ENCODE data around the gene WNK3. TPM values are rescaled to one million over a fixed set of nuclear protein-coding genes. Genes with fewer than 3 reads are reported as not detected.

Gene WNK3
- total RNA-seq, 4 donors from 2014 or later: 0.27 to 1.9 (median 0.64) TPM

GRCh38 chrX:54320067-54320466 is 37.8 kb downstream of the WNK3 start:
- WGBS, 2 donors (ENCODE audit: low coverage in 1 of 2): 29 to 47% methylated on average over 1 of the region's 1 CpG
- no peaks in the 10 kb centered on the region for H3K4me1 ChIP-seq
- H3K4me3 ChIP-seq: no peak overlapping the region
- H3K27me3 ChIP-seq: no peaks in the 10 kb centered on the region
- H3K9me3 ChIP-seq: no peaks in the 10 kb centered on the region
- intact Hi-C loops (cut with DNase I; ENCODE audit: low total_unique reads): no loop called here
- H3K36me3 ChIP-seq: no peaks in the 10 kb centered on the region
- in situ Hi-C loops (cut with MboI; ENCODE audit: low pct_ligation_motif_present in 1 of 4, low pct_unique_long_range_greater_than_20kb in 1 of 4, low sequenced_read_pairs in 3 of 4): no loop called here
- no peak overlapping the region for H3K27ac ChIP-seq
- DNase-seq: no peak
- TF ChIP-seq EP300 (IDR thresholded peaks at IDR 0.05; ENCODE audit: low read depth) (no peak), POLR2AphosphoS5 (IDR thresholded peaks at IDR 0.05) (no peak)

GRCh38 chrX:54306379-54306778 is 51.5 kb downstream of the WNK3 start:
- 79 to 100% methylated on average over 1 to 2 of the region's 2 CpGs for WGBS, 2 donors (ENCODE audit: low coverage in 1 of 2)
- no peak overlapping the region for H3K4me3 ChIP-seq
- no peak for TF ChIP-seq CTCF (IDR thresholded peaks at IDR 0.05)
- no peak for TF ChIP-seq POLR2AphosphoS5 (IDR thresholded peaks at IDR 0.05)
- no peak for TF ChIP-seq EP300 (IDR thresholded peaks at IDR 0.05; ENCODE audit: low read depth)
- no peak for TF ChIP-seq POLR2A (IDR thresholded peaks at IDR 0.05)
- intact Hi-C loops (cut with DNase I; ENCODE audit: low total_unique reads): no loop called here
- H3K4me1 ChIP-seq: no peaks in the 10 kb centered on the region
- no peak overlapping the region for H3K27ac ChIP-seq
- no peaks in the 10 kb centered on the region for H3K36me3 ChIP-seq
- H3K9me3 ChIP-seq: no peaks in the 10 kb centered on the region
- in situ Hi-C loops (cut with MboI; ENCODE audit: low pct_ligation_motif_present in 1 of 4, low pct_unique_long_range_greater_than_20kb in 1 of 4, low sequenced_read_pairs in 3 of 4): no loop called here
- no peaks in the 10 kb centered on the region for H3K27me3 ChIP-seq
- no peak for DNase-seq

GRCh38 chrX:54301516-54301915 is 56.3 kb downstream of the WNK3 start:
- in situ Hi-C loops (cut with MboI; ENCODE audit: low pct_ligation_motif_present in 1 of 4, low pct_unique_long_range_greater_than_20kb in 1 of 4, low sequenced_read_pairs in 3 of 4) (no loop called here), intact Hi-C loops (cut with DNase I; ENCODE audit: low total_unique reads) (no loop called here)
- no peak for TF ChIP-seq EP300 (IDR thresholded peaks at IDR 0.05; ENCODE audit: low read depth)
- TF ChIP-seq POLR2AphosphoS5 (IDR thresholded peaks at IDR 0.05): no peak
- TF ChIP-seq CTCF (IDR thresholded peaks at IDR 0.05): no peak
- TF ChIP-seq POLR2A (IDR thresholded peaks at IDR 0.05): no peak
- H3K36me3 ChIP-seq: no peaks in the 10 kb centered on the region
- H3K4me1 ChIP-seq: no peaks in the 10 kb centered on the region
- H3K9me3 ChIP-seq: no peaks in the 10 kb centered on the region
- no peak for DNase-seq
- H3K27ac ChIP-seq: no peak overlapping the region
- no peaks in the 10 kb centered on the region for H3K27me3 ChIP-seq
- WGBS, 2 donors (ENCODE audit: low coverage in 1 of 2): 61 to 88% methylated on average over 1 to 4 of the region's 4 CpGs
- H3K4me3 ChIP-seq: no peak overlapping the region

- H3K4me3 ChIP-seq: no peak overlapping the region
- no peaks in the 10 kb centered on the region for H3K9me3 ChIP-seq
- no peaks in the 10 kb centered on the region for H3K27me3 ChIP-seq
- no peak overlapping the region for H3K27ac ChIP-seq
- TF ChIP-seq POLR2A (IDR thresholded peaks at IDR 0.05): no peak
- TF ChIP-seq POLR2AphosphoS5 (IDR thresholded peaks at IDR 0.05): no peak
- TF ChIP-seq EP300 (IDR thresholded peaks at IDR 0.05; ENCODE audit: low read depth): no peak
- TF ChIP-seq CTCF (IDR thresholded peaks at IDR 0.05): no peak
- DNase-seq: no peak
- intact Hi-C loops (cut with DNase I; ENCODE audit: low total_unique reads) (no loop called here), in situ Hi-C loops (cut with MboI; ENCODE audit: low pct_ligation_motif_present in 1 of 4, low pct_unique_long_range_greater_than_20kb in 1 of 4, low sequenced_read_pairs in 3 of 4) (no loop called here)
- H3K36me3 ChIP-seq: no peaks in the 10 kb centered on the region
- WGBS, 2 donors (ENCODE audit: low coverage in 1 of 2): 40 to 60% methylated on average over 1 to 2 of the region's 2 CpGs
- H3K4me1 ChIP-seq: no peaks in the 10 kb centered on the region
Measured at GRCh38 chrX:54294306-54294705, 63.5 kb downstream of the WNK3 start.

- Histone ChIP-seq H3K36me3 (no peaks in the 10 kb centered on the region), H3K27ac (no peak overlapping the region), H3K4me3 (no peak overlapping the region), H3K9me3 (no peaks in the 10 kb centered on the region), H3K27me3 (no peaks in the 10 kb centered on the region), H3K4me1 (no peaks in the 10 kb centered on the region)
- intact Hi-C loops (cut with DNase I; ENCODE audit: low total_unique reads): no loop called here
- in situ Hi-C loops (cut with MboI; ENCODE audit: low pct_ligation_motif_present in 1 of 4, low pct_unique_long_range_greater_than_20kb in 1 of 4, low sequenced_read_pairs in 3 of 4): no loop called here
- 77 to 100% methylated on average over 1 to 2 of the region's 2 CpGs for WGBS, 2 donors (ENCODE audit: low coverage in 1 of 2)
- TF ChIP-seq EP300 (IDR thresholded peaks at IDR 0.05; ENCODE audit: low read depth) (no peak), POLR2A (IDR thresholded peaks at IDR 0.05) (no peak), POLR2AphosphoS5 (IDR thresholded peaks at IDR 0.05) (no peak), CTCF (IDR thresholded peaks at IDR 0.05) (no peak)
- no peak for DNase-seq
Measured at GRCh38 chrX:54292755-54293154, 65.1 kb downstream of the WNK3 start.
